H9 (cell line): ENCODE measurements around the gene CNOT4. TPM values are rescaled to one million over a fixed set of nuclear protein-coding genes. Genes with fewer than 3 reads are reported as not detected.

Experiments
- DNase-seq: peaks from one replicate; pipeline ENCODE4 v3.0.0-alpha.2; 2017
- H2AFZ ChIP-seq: one replicate; pipeline ENCODE4 v1.6.1; 2013; ENCODE audit warnings: mild to moderate bottlenecking, low read length, control low read depth, moderate library complexity
- H2AK5ac ChIP-seq: 2 replicates; pipeline ENCODE4 v1.6.1; 2013; ENCODE audit warnings: low read length, control low read depth, mixed read lengths; ENCODE audit not compliant: insufficient read length
- H2BK120ac ChIP-seq: one replicate; pipeline ENCODE4 v1.6.1; 2013; ENCODE audit warnings: low read depth, mild to moderate bottlenecking, low read length, control low read depth, inconsistent platforms; ENCODE audit not compliant: poor library complexity, severe bottlenecking
- H2BK12ac ChIP-seq: 2 replicates; pipeline ENCODE4 v1.6.1; 2013; ENCODE audit warnings: low read length, control low read depth, mixed read lengths, low read depth; ENCODE audit not compliant: insufficient read length
- H2BK15ac ChIP-seq: 2 replicates; pipeline ENCODE4 v1.6.1; 2013; ENCODE audit warnings: low read depth, low read length, control low read depth
- H2BK20ac ChIP-seq: one replicate; pipeline ENCODE4 v1.6.1; 2013; ENCODE audit warnings: low read depth, mild to moderate bottlenecking, low read length, control low read depth, inconsistent platforms; ENCODE audit not compliant: poor library complexity, severe bottlenecking
- H2BK5ac ChIP-seq: 2 replicates; pipeline ENCODE4 v1.6.1; 2013; ENCODE audit warnings: low read length, control low read depth, mixed read lengths; ENCODE audit not compliant: insufficient read length
- H3K14ac ChIP-seq: 2 replicates; pipeline ENCODE4 v1.6.1; 2013; ENCODE audit warnings: low read length, control low read depth; ENCODE audit not compliant: insufficient read depth
- H3K18ac ChIP-seq: 2 replicates; pipeline ENCODE4 v1.6.1; 2013; ENCODE audit warnings: low read depth, mild to moderate bottlenecking, mixed read lengths, low read length, control low read depth; ENCODE audit not compliant: insufficient read length
- H3K23ac ChIP-seq: 2 replicates; pipeline ENCODE4 v1.6.1; 2013; ENCODE audit warnings: low read length, control low read depth, mixed read lengths, low read depth; ENCODE audit not compliant: insufficient read length
- H3K23me2 ChIP-seq: 2 replicates; pipeline ENCODE4 v1.6.1; 2013; ENCODE audit warnings: low read depth, mild to moderate bottlenecking, mixed read lengths, low read length, control low read depth; ENCODE audit not compliant: insufficient read length, poor library complexity, severe bottlenecking
- H3K27ac ChIP-seq: 2 replicates; pipeline ENCODE4 v1.5.1; 2013; ENCODE audit warnings: low read length, control low read depth, mixed read lengths, low read depth; ENCODE audit not compliant: insufficient read length
- H3K27me3 ChIP-seq: 2 replicates; pipeline ENCODE4 v1.6.1; 2013; ENCODE audit warnings: low read length, control low read depth, inconsistent platforms; ENCODE audit not compliant: insufficient read depth
- H3K4ac ChIP-seq: 2 replicates; pipeline ENCODE4 v1.6.1; 2013; ENCODE audit warnings: low read depth, mild to moderate bottlenecking, control low read depth, inconsistent platforms, low read length, moderate library complexity
- H3K4me1 ChIP-seq: 2 replicates; pipeline ENCODE4 v1.6.1; 2013; ENCODE audit warnings: low read length, control low read depth, inconsistent platforms; ENCODE audit not compliant: insufficient read depth
- H3K4me2 ChIP-seq: 2 replicates; pipeline ENCODE4 v1.6.1; 2013; ENCODE audit warnings: low read length, control low read depth, mixed read lengths; ENCODE audit not compliant: insufficient read length, insufficient read depth
- H3K56ac ChIP-seq: 2 replicates; pipeline ENCODE4 v1.6.1; 2013; ENCODE audit warnings: low read depth, mild to moderate bottlenecking, mixed read lengths, low read length, control low read depth; ENCODE audit not compliant: insufficient read length
- H3K79me1 ChIP-seq: 2 replicates; pipeline ENCODE4 v1.6.1; 2013; ENCODE audit warnings: low read depth, mild to moderate bottlenecking, moderate library complexity, low read length, control low read depth, inconsistent platforms; ENCODE audit not compliant: insufficient read depth, poor library complexity, severe bottlenecking
- H3K79me2 ChIP-seq: 2 replicates; pipeline ENCODE4 v1.6.1; 2013; ENCODE audit warnings: low read length, control low read depth, inconsistent platforms; ENCODE audit not compliant: insufficient read depth
- H3K9ac ChIP-seq: 2 replicates; pipeline ENCODE4 v1.6.1; 2013; ENCODE audit warnings: low read length, control low read depth, mixed read lengths; ENCODE audit not compliant: insufficient read length; ENCODE audit errors: extremely low read depth
- H3K9me3 ChIP-seq: one replicate; pipeline ENCODE4 v1.6.1; 2013; ENCODE audit warnings: low read depth, low read length, inconsistent platforms; ENCODE audit not compliant: control insufficient read depth
- H3T11ph ChIP-seq: one replicate; pipeline ENCODE4 v1.6.1; 2013; ENCODE audit warnings: mild to moderate bottlenecking, low read length, control low read depth, inconsistent platforms
- H4K20me1 ChIP-seq: one replicate; pipeline ENCODE4 v1.6.1; 2013; ENCODE audit not compliant: control insufficient read depth, insufficient read length, insufficient read depth
- H4K5ac ChIP-seq: 2 replicates; pipeline ENCODE4 v1.6.1; 2013; ENCODE audit warnings: low read depth, mild to moderate bottlenecking, mixed read lengths, low read length, control low read depth; ENCODE audit not compliant: insufficient read length
- H4K8ac ChIP-seq: replicated peaks from 2 replicates; pipeline ENCODE4 v1.6.1; 2013; ENCODE audit warnings: low read length, control low read depth, mixed read lengths, low read depth; ENCODE audit not compliant: insufficient read length
- H4K91ac ChIP-seq: 2 replicates; pipeline ENCODE4 v1.6.1; 2013; ENCODE audit warnings: low read depth, mild to moderate bottlenecking, moderate library complexity, mixed read lengths, low read length, control low read depth; ENCODE audit not compliant: insufficient read length
- H3K27ac Mint-ChIP-seq, 3 experiments: 2 replicates in 2 of 3; 3 replicates in 1 of 3; pipeline ENCODE4 v1.8.0; 2020 to 2021; ENCODE audit warnings: mixed read lengths in 3 of 3, mild to moderate bottlenecking in 1 of 3, moderate library complexity in 1 of 3
- H3K27me3 Mint-ChIP-seq: 2 replicates; pipeline ENCODE4 v1.8.0; 2021; ENCODE audit warnings: low read depth, mild to moderate bottlenecking, moderate library complexity, mixed read lengths
- H3K36me3 Mint-ChIP-seq, 3 experiments: 2 replicates in 2 of 3; 3 replicates in 1 of 3; pipeline ENCODE4 v1.8.0; 2020 to 2021; ENCODE audit warnings: low read depth in 3 of 3, mixed read lengths in 3 of 3; ENCODE audit not compliant: insufficient read depth in 1 of 3
- H3K4me1 Mint-ChIP-seq, 2 experiments: 2 replicates each; pipeline ENCODE4 v1.8.0; 2020; ENCODE audit warnings: mixed read lengths in 2 of 2
- H3K4me3 Mint-ChIP-seq, 2 experiments: 2 replicates in 1 of 2; 3 replicates in 1 of 2; pipeline ENCODE4 v1.8.0; 2020 to 2021; ENCODE audit warnings: mild to moderate bottlenecking in 2 of 2, mixed read lengths in 2 of 2, moderate library complexity in 1 of 2
- H3K9me3 Mint-ChIP-seq, 2 experiments: 2 replicates in 1 of 2; 3 replicates in 1 of 2; pipeline ENCODE4 v1.8.0; 2020; ENCODE audit warnings: mild to moderate bottlenecking in 2 of 2, mixed read lengths in 2 of 2, moderate library complexity in 1 of 2
- CTCF ChIP-seq: fragments of 200-600 bp; sonication (generic); conservative IDR thresholded peaks from 3 replicates; pipeline ENCODE4 v1.8.0; 2021; ENCODE audit warnings: antibody characterized with exemption, mild to moderate bottlenecking
- WGBS: extraction: QIAGEN DNeasy Blood & Tissue Kit; methylation state at CpG from one replicate; pipeline ENCODE4 v1.1.7; 2013; ENCODE audit warnings: missing lambda C conversion rate, low lambda C conversion rate, mixed read lengths; ENCODE audit not compliant: insufficient read length; ENCODE audit errors: extremely low coverage; 5-methylcytosine and 5-hydroxymethylcytosine counted together
- total RNA-seq: library from RNA; stranded (reverse); gene quantifications from 2 replicates; pipeline ENCODE4 v1.2.1, GENCODE V29; 2021

CNOT4 gene
- total RNA-seq, 1 experiment from 2014 or later, result 27.4 TPM

- peak overlapping the region in 1 of 3 experiments; percentile 8; a peak in 1 of 7 replicates for H3K27ac Mint-ChIP-seq
- H3K23me2 ChIP-seq, result no peaks in the 10 kb centered on the region
- no peak overlapping the region for H2BK120ac ChIP-seq
- H3K9me3 Mint-ChIP-seq, result no peaks in the 10 kb centered on the region
- no peak overlapping the region; a peak in 1 of 5 replicates for H3K4me3 Mint-ChIP-seq
- no peak overlapping the region for H2AK5ac ChIP-seq
- no peak overlapping the region for H3K9ac ChIP-seq
- H3T11ph ChIP-seq, result no peak overlapping the region
- no peak overlapping the region for H3K14ac ChIP-seq
- no peak overlapping the region for H4K5ac ChIP-seq
- no peaks in the 10 kb centered on the region for H3K79me2 ChIP-seq
- no peaks in the 10 kb centered on the region for H3K4me1 ChIP-seq
- H4K20me1 ChIP-seq, result no peaks in the 10 kb centered on the region
- H3K36me3 Mint-ChIP-seq, result no peaks in the 10 kb centered on the region; a peak in 1 of 7 replicates
- no peak overlapping the region for H4K91ac ChIP-seq
- peak; percentile 82 for TF ChIP-seq CTCF
- no peak overlapping the region for H3K23ac ChIP-seq
- H3K27me3 Mint-ChIP-seq, result no peaks in the 10 kb centered on the region
- H2BK5ac ChIP-seq, result no peak overlapping the region
- H3K4me1 Mint-ChIP-seq, result peaks cover 0 to 3% of the 10 kb centered on the region in 2 experiments; a peak in 1 of 4 replicates
- no peak overlapping the region for H4K8ac ChIP-seq
- no peaks in the 10 kb centered on the region for H3K9me3 ChIP-seq
- peak; percentile 63 for DNase-seq
- no peak overlapping the region for H3K4ac ChIP-seq
- no peak overlapping the region for H3K27ac ChIP-seq
- no peak overlapping the region for H3K4me2 ChIP-seq
- H2AFZ ChIP-seq, result no peak overlapping the region
- H3K56ac ChIP-seq, result no peak overlapping the region
- no peak overlapping the region for H2BK12ac ChIP-seq
- WGBS, result no CpG with 5 or more reads among the region's 2 CpGs
- no peaks in the 10 kb centered on the region for H3K79me1 ChIP-seq
- H2BK15ac ChIP-seq, result no peak overlapping the region
- H2BK20ac ChIP-seq, result no peak overlapping the region
- H3K18ac ChIP-seq, result no peak overlapping the region
- no peaks in the 10 kb centered on the region for H3K27me3 ChIP-seq
Measured at GRCh38 chr7:135414850-135415439, 95.0 kb downstream of the CNOT4 start.
